HepG2 (cell line): ENCODE measurements around the gene SPAG6. TPM values are rescaled to one million over a fixed set of nuclear protein-coding genes. Genes with fewer than 3 reads are reported as not detected.

ENCODE experiments used
- ATAC-seq: fragments of 200-7000 bp; cut with Tn5 transposase; 3 replicates; pipeline ENCODE4 v1.9.1; 2020; ENCODE audit warnings: mild to moderate bottlenecking, moderate library complexity
- Bru-seq: library from RNA; stranded (reverse); fragments of 400-500 nt; gene quantifications from one replicate; lab custom pipeline; 2021; lab: Mats Ljungman, UMichigan
- BruChase-seq, 2 experiments: library from RNA; stranded (reverse); fragments of 400-500 nt; gene quantifications; one replicate each; lab custom pipeline; 2021; lab: Mats Ljungman, UMichigan
- BruUV-seq: library from RNA; stranded (reverse); fragments of 400-500 nt; replicated peaks from 2 replicates; lab custom pipeline; 2021; lab: Mats Ljungman, UMichigan
- CTCF ChIA-PET: fragments of 300-600 bp; formaldehyde crosslinking; extraction: SDS; loops from one replicate; lab custom pipeline; 2021; ENCODE audit warnings: low total read pairs, inconsistent platforms, low intra/inter-chr PET ratio; lab: Yijun Ruan, JAX
- POLR2A ChIA-PET: fragments of 350-600 bp; sonication (Branson Sonifier 250); formaldehyde crosslinking; loops from one replicate; lab custom pipeline; 2020; ENCODE audit warnings: antibody characterized with exemption, inconsistent platforms; lab: Yijun Ruan, JAX
- DNase-seq: peaks from one replicate; pipeline ENCODE4 v3.0.0-alpha.2; 2015; ENCODE audit warnings: low spot score
- FAIRE-seq: peaks from 3 replicates; lab custom pipeline; 2011; peaks lifted over from hg19 to GRCh38; lab: Jason Lieb, UNC
- H2AFZ ChIP-seq: one replicate; pipeline ENCODE4 v1.6.1; 2011; ENCODE audit warnings: low read length, inconsistent platforms
- H3K27ac ChIP-seq: fragments of 300-600 bp; 3 replicates; pipeline ENCODE4 v1.8.0; 2011; ENCODE audit warnings: mixed run types, mild to moderate bottlenecking, mixed read lengths, low read length, inconsistent platforms; ENCODE audit not compliant: insufficient read depth; ENCODE audit errors: extremely low read length
- H3K27me3 ChIP-seq, 2 experiments: fragments of 200-600 bp in 1 of 2; 2 replicates in 1 of 2; 3 replicates in 1 of 2; pipeline versions ENCODE4 v1.6.0 to v1.8.0; 2011; ENCODE audit warnings: low read length in 2 of 2, mild to moderate bottlenecking in 2 of 2, moderate library complexity in 2 of 2, inconsistent platforms in 1 of 2; ENCODE audit not compliant: insufficient read depth in 2 of 2, control insufficient read depth in 1 of 2
- H3K36me3 ChIP-seq, 2 experiments: fragments of 200-600 bp in 1 of 2; replicated peaks in 1 of 2; 2 replicates in 1 of 2; 3 replicates in 1 of 2; pipeline versions ENCODE4 v1.5.1 to v1.8.0; 2011; ENCODE audit warnings: low read length in 2 of 2, inconsistent platforms in 1 of 2; ENCODE audit not compliant: insufficient read depth in 2 of 2, control insufficient read depth in 1 of 2
- H3K4me1 ChIP-seq: 2 replicates; pipeline ENCODE4 v1.5.1; 2012; ENCODE audit warnings: low read length, inconsistent platforms; ENCODE audit not compliant: insufficient read depth
- H3K4me2 ChIP-seq: 2 replicates; pipeline ENCODE4 v1.6.0; 2011; ENCODE audit warnings: low read depth, low read length, inconsistent platforms
- H3K4me3 ChIP-seq, 3 experiments: fragments of 200-600 bp in 1 of 3; sonication (generic), shearing (Covaris generic) in 1 of 3; replicated peaks in 1 of 3; 2 replicates each; pipeline ENCODE4 v1.5.1; 2011 to 2016; ENCODE audit warnings: low read length in 3 of 3, inconsistent platforms in 2 of 3, low read depth in 2 of 3, mild to moderate bottlenecking in 2 of 3, control low read depth in 1 of 3, mixed read lengths in 1 of 3; ENCODE audit not compliant: insufficient read depth in 1 of 3
- H3K79me2 ChIP-seq: one replicate; pipeline ENCODE4 v1.6.1; 2011; ENCODE audit warnings: low read length, inconsistent platforms; ENCODE audit not compliant: insufficient read depth
- H3K9ac ChIP-seq: 2 replicates; pipeline ENCODE4 v1.6.0; 2011; ENCODE audit warnings: mild to moderate bottlenecking, low read depth, low read length, inconsistent platforms; ENCODE audit not compliant: insufficient read depth
- H3K9me3 ChIP-seq: 2 replicates; pipeline ENCODE4 v1.5.1; 2012; ENCODE audit warnings: mild to moderate bottlenecking, low read length
- H4K20me1 ChIP-seq: 2 replicates; pipeline ENCODE4 v1.6.0; 2011; ENCODE audit warnings: inconsistent platforms, mild to moderate bottlenecking, low read length, moderate library complexity; ENCODE audit not compliant: insufficient read depth
- ATAD3A ChIP-seq: sonication (generic); formaldehyde crosslinking; IDR thresholded peaks from 2 replicates; pipeline ENCODE4 v1.4.0; 2020; ENCODE audit warnings: missing genetic modification reagents
- CREB1 ChIP-seq, 2 experiments: fragments of 450-650 bp in 1 of 2; IDR thresholded peaks; 2 replicates each; pipeline ENCODE4 v1.6.1; 2016 to 2017; ENCODE audit warnings: control low read depth in 1 of 2, mild to moderate bottlenecking in 1 of 2, missing compliant biosample characterization in 1 of 2, missing genetic modification characterization in 1 of 2
- NFE2L1 ChIP-seq: sonication (generic); formaldehyde crosslinking; IDR thresholded peaks from 2 replicates; pipeline ENCODE4 v1.4.0; 2020; ENCODE audit warnings: missing genetic modification reagents, mild to moderate bottlenecking, borderline replicate concordance
- TEF ChIP-seq: sonication (generic); formaldehyde crosslinking; IDR thresholded peaks from 2 replicates; pipeline ENCODE4 v1.5.0; 2020; ENCODE audit warnings: missing genetic modification reagents
- THRA ChIP-seq: sonication (generic); formaldehyde crosslinking; IDR thresholded peaks from 2 replicates; pipeline ENCODE4 v1.4.0; 2020; ENCODE audit warnings: missing genetic modification reagents, borderline replicate concordance
- ZNF136 ChIP-seq: sonication (generic); formaldehyde crosslinking; IDR thresholded peaks from 2 replicates; pipeline ENCODE4 v1.8.1; 2022; ENCODE audit warnings: low read depth, mild to moderate bottlenecking, moderate library complexity, missing genetic modification reagents
- ZNF367 ChIP-seq: sonication (generic); formaldehyde crosslinking; IDR thresholded peaks from 2 replicates; pipeline ENCODE4 v1.4.0; 2020; ENCODE audit warnings: missing genetic modification reagents, borderline replicate concordance
- WGBS: methylation state at CpG from one replicate; pipeline ENCODE4 v1.1.6; 2017; ENCODE audit warnings: low lambda C conversion rate; 5-methylcytosine and 5-hydroxymethylcytosine counted together
- in situ Hi-C: cut with HindIII; loops from 2 replicates; pipeline ENCODE4 v1.10.0; 2017; ENCODE audit warnings: low pct_unique_long_range_greater_than_20kb; ENCODE audit not compliant: extremely low pct_ligation_motif_present
- intact Hi-C: fragments of 100-400 bp; cut with micrococcal nuclease; formaldehyde crosslinking; loops from one replicate; pipeline ENCODE4 v1.10.0; 2022; ENCODE audit not compliant: unreplicated experiment
- long read RNA-seq, 2 experiments: library from RNA in 1 of 2; library from polyadenylated mRNA in 1 of 2; stranded (forward) in 1 of 2; unstranded in 1 of 2; transcript quantifications; one replicate each; pipeline ENCODE4 v2.0.0, GENCODE V29; 2019 to 2022
- polyA minus RNA-seq, 3 experiments: library from RNA; depleted of rRNA, polyadenylated mRNA; stranded (reverse); fragments of >200 nt; gene quantifications; 2 replicates each; pipeline ENCODE4 v1.2.3, GENCODE V29; 2011; ENCODE audit warnings: low replicate concordance in 1 of 3
- polyA plus RNA-seq, 8 experiments: library from polyadenylated mRNA; depleted of rRNA in 3 of 8; stranded (reverse) in 7 of 8; unstranded in 1 of 8; fragments of >200 nt; fragmentation: Illumina TruSeq in 4 of 8; extraction: Trizol in 4 of 8; gene quantifications; 2 replicates each; pipeline versions ENCODE4 v1.2.1 to v1.2.3, GENCODE V29; 2011 to 2016; ENCODE audit warnings: low read depth in 4 of 8, missing spikeins in 1 of 8, mixed read lengths in 1 of 8; ENCODE audit not compliant: insufficient read depth in 1 of 8
- total RNA-seq, 5 experiments: library from RNA; depleted of rRNA; stranded (reverse); fragments of >200 nt; fragmentation: Illumina TruSeq; extraction: Trizol; gene quantifications; 2 replicates each; pipeline ENCODE4 v1.2.3, GENCODE V29; 2016; ENCODE audit warnings: low read depth in 1 of 5

The SPAG6 gene
- not detected in 2 replicates for total RNA-seq (2016; rRNA removed; fragmentation: Illumina TruSeq; extraction: Trizol)
- not detected in 2 replicates for total RNA-seq (2016; cell fraction: cytosol; rRNA removed; fragmentation: Illumina TruSeq; extraction: Trizol; ENCODE audit: low read depth)
- total RNA-seq (2016; cell fraction: insoluble cytoplasmic fraction; rRNA removed; fragmentation: Illumina TruSeq; extraction: Trizol), result not detected in 2 replicates
- total RNA-seq (2016; cell fraction: membrane; rRNA removed; fragmentation: Illumina TruSeq; extraction: Trizol), result not detected in 2 replicates
- total RNA-seq (2016; cell fraction: nucleus; rRNA removed; fragmentation: Illumina TruSeq; extraction: Trizol), result not detected in 2 replicates
- polyA plus RNA-seq (2011; rRNA removed), result not detected in 2 replicates
- polyA plus RNA-seq (2011; cell fraction: cytosol; rRNA removed), result not detected in 2 replicates
- not detected in 2 replicates for polyA plus RNA-seq (2011; cell fraction: nucleus; rRNA removed)
- polyA plus RNA-seq (2012), result not detected in 2 replicates
- not detected in 2 replicates for polyA plus RNA-seq (2016; cell fraction: cytosol; fragmentation: Illumina TruSeq; extraction: Trizol; ENCODE audit: low read depth)
- not detected in 2 replicates for polyA plus RNA-seq (2016; cell fraction: insoluble cytoplasmic fraction; fragmentation: Illumina TruSeq; extraction: Trizol; ENCODE audit: low read depth)
- polyA plus RNA-seq (2016; cell fraction: membrane; fragmentation: Illumina TruSeq; extraction: Trizol; ENCODE audit: low read depth), result not detected in 2 replicates
- not detected in 2 replicates for polyA plus RNA-seq (2016; cell fraction: nucleus; fragmentation: Illumina TruSeq; extraction: Trizol; ENCODE audit: insufficient read depth, low read depth)
- not detected in 2 replicates for polyA minus RNA-seq (2011; rRNA and poly(A)+ RNA removed; ENCODE audit: low replicate concordance)
- not detected in 2 replicates for polyA minus RNA-seq (2011; cell fraction: cytosol; rRNA and poly(A)+ RNA removed)
- not detected in 2 replicates for polyA minus RNA-seq (2011; cell fraction: nucleus; rRNA and poly(A)+ RNA removed)
- percentile 8 among the genes with signal in this experiment for Bru-seq, nascent RNA
- BruChase-seq, experiment 1, labeled RNA remaining after a 6-hour chase, result percentile 5 among the genes with signal in this experiment
- BruChase-seq, experiment 2, labeled RNA remaining after a 2-hour chase, result percentile 4 among the genes with signal in this experiment
- long read RNA-seq, experiment 1, result 0 reads
- long read RNA-seq, experiment 2, result 0 reads

DNA sequence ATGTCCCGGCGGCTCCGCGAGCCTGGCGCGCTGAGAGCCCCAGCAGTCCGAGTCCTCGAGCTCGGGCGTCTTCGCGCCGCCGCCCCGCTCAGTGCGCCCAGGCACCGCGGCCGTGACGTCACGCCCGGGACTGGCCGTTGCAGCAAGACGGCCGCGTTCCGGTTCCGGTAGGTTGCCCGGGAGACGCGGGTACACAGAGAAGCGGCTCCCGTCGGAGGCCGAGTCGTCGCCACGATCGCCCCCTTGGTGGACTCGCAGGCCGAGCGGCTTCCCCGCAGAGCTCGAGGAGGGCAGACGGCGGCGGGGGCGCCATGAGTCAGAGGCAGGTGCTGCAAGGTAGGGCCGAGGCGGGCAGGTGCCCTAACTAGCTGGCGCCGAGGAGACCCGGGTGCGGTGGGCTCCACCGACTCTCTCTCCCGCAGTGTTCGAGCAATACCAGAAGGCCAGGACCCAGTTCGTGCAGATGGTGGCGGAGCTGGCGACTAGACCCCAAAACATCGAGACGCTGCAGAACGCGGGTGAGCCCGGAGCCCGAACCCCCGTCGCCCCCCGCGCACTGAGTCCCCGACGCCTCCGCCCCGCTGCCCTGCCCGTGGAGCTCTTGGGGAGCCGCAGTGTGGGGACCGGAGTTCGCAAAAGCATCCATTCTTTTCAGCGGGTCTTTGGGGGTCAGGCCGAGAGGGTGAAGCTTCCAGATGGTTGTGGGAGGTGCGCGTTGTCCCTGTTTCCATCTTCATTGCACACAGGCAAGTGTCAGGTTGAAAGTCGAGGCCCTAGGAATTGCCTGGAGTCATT lies at the start of gene SPAG6:
SPAG6 (plus strand) TSS at position 196 of the 795 bp plus-strand sequence; CDS start at position 312, 116 bp downstream.
- H3K4me1 ChIP-seq, result peaks cover 6% of the 10 kb centered on the region; the same call in 1 of the 2 replicates
- ChIA-PET CTCF (no interaction called here), POLR2A (no interaction called here)
- no TSS peak for BruUV-seq
- H3K4me3 ChIP-seq, result no peak within 1 kb of the TSS
- H2AFZ ChIP-seq, result no peak within 1 kb of the TSS
- no peaks in the 10 kb centered on the region for H3K9me3 ChIP-seq
- no peaks in the 10 kb centered on the region for H3K36me3 ChIP-seq
- no peaks in the 10 kb centered on the region for H3K79me2 ChIP-seq
- intact Hi-C loops, result no loop called here
- 83% methylated on average over 64 of the region's 83 CpGs for WGBS
- DNase-seq (no peak), ATAC-seq (no peak), FAIRE-seq (no peak)
- no peak within 1 kb of the TSS for H3K4me2 ChIP-seq
- H3K27me3 ChIP-seq, result peaks cover 1 to 16% of the 10 kb centered on the region in 2 experiments; a peak in 2 of 5 replicates
- H3K9ac ChIP-seq, result no peak within 1 kb of the TSS
- no peak within 1 kb of the TSS for H3K27ac ChIP-seq
- no peaks in the 10 kb centered on the region for H4K20me1 ChIP-seq
- in situ Hi-C loops, result no loop called here
- TF ChIP-seq ZNF367, result no peak
- TF ChIP-seq ZNF136 (CRISPR knock-in tag), result no peak
- no peak for TF ChIP-seq NFE2L1 (CRISPR knock-in tag)
- TF ChIP-seq THRA (CRISPR knock-in tag), result no peak
- peak; percentile 67; the same call in 1 of the 2 replicates for TF ChIP-seq CREB1 (IDR thresholded peaks at IDR 0.05)
- no peak for TF ChIP-seq CREB1 (CRISPR knock-in tag; IDR thresholded peaks at IDR 0.05)
- TF ChIP-seq TEF (CRISPR knock-in tag), result no peak
- TF ChIP-seq ATAD3A, result no peak
- TF ChIP-seq, all 625 proteins: peak for 1
